ENCODE measurements around the gene AGBL3.

DNA sequence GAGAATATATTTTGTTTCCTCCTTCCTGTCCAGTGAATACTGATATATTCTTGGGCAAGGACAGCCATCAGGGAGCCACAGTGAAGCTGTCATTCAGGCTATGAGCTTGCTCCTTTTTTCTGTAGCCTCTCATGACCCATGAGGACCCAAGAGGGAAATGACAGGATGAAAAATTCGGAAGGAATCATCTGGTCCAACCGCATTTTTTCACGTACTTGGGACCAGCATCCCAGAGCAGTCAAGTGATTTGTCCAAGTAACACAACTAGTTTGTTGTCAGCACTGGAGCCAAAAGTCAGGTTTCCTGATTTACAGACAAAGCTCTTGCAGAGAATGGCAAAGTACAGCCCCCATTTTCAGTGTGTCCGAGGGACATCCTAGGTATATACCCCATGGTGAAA lies 47.2 kb upstream of the AGBL3 start:
- TF ChIP-seq, protein P1, sequence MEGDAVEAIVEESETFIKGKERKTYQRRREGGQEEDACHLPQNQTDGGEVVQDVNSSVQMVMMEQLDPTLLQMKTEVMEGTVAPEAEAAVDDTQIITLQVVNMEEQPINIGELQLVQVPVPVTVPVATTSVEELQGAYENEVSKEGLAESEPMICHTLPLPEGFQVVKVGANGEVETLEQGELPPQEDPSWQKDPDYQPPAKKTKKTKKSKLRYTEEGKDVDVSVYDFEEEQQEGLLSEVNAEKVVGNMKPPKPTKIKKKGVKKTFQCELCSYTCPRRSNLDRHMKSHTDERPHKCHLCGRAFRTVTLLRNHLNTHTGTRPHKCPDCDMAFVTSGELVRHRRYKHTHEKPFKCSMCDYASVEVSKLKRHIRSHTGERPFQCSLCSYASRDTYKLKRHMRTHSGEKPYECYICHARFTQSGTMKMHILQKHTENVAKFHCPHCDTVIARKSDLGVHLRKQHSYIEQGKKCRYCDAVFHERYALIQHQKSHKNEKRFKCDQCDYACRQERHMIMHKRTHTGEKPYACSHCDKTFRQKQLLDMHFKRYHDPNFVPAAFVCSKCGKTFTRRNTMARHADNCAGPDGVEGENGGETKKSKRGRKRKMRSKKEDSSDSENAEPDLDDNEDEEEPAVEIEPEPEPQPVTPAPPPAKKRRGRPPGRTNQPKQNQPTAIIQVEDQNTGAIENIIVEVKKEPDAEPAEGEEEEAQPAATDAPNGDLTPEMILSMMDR (IDR thresholded peaks at IDR 0.05; ENCODE audit: low read length): no peak
- TF ChIP-seq EZH2phosphoT487 (IDR thresholded peaks at IDR 0.05; ENCODE audit: low read length) (no peak), EZH2 (optimal IDR thresholded peaks at IDR 0.05; ENCODE audit: low read depth, low read length) (no peak)

Data from MM.1S (cell line).